T-cell (primary cell): ENCODE measurements around the gene PNPLA7. TPM values are rescaled to one million over a fixed set of nuclear protein-coding genes. Genes with fewer than 3 reads are reported as not detected.

ENCODE experiments used
- ATAC-seq, 4 experiments: fragments of 200-7000 bp in 3 of 4; fragments of 150-1000 bp in 1 of 4; cut with Tn5 transposase; replicated peaks in 1 of 4; 1 replicate in 3 of 4; 2 replicates in 1 of 4; pipeline ENCODE4 v1.10.0; 2021; ENCODE audit warnings: moderate library complexity in 3 of 4, mild to moderate bottlenecking in 2 of 4, moderate number of reproducible peaks in 1 of 4
- CTCF ChIA-PET, 2 donors: fragments of 300-600 bp; sonication (Branson Sonifier 250); formaldehyde crosslinking; loops; one replicate each; lab custom pipeline; 2022; ENCODE audit warnings: antibody characterized with exemption in 2 of 2; lab: Charles Lee
- POLR2A ChIA-PET, 2 donors: fragments of 300-600 bp; sonication (Branson Sonifier 250); formaldehyde crosslinking; loops; one replicate each; lab custom pipeline; 2022; ENCODE audit warnings: antibody characterized with exemption in 2 of 2; lab: Charles Lee
- DNase-seq, 35 experiments: peaks; one replicate each; pipeline versions ENCODE4 v3.0.0 to v3.0.0-alpha.2; 2013 to 2023
- H3K27ac ChIP-seq: one replicate; pipeline ENCODE4 v1.5.1; 2013; ENCODE audit warnings: low read length
- H3K27me3 ChIP-seq, 2 experiments: replicated peaks in 1 of 2; 1 replicate in 1 of 2; 2 replicates in 1 of 2; pipeline versions ENCODE4 v1.6.1 to v1.7.0; 2013; ENCODE audit warnings: low read length in 1 of 2, mixed read lengths in 1 of 2; ENCODE audit not compliant: control insufficient read depth in 2 of 2, insufficient read depth in 2 of 2; ENCODE audit errors: extremely low read depth in 1 of 2
- H3K36me3 ChIP-seq, 2 donors: 1 replicate in 1 of 2; 2 replicates in 1 of 2; pipeline versions ENCODE4 v1.6.1 to v1.7.0; 2013; ENCODE audit warnings: low read length in 1 of 2; ENCODE audit not compliant: control insufficient read depth in 2 of 2, insufficient read depth in 1 of 2; ENCODE audit errors: extremely low read depth in 1 of 2
- H3K4me1 ChIP-seq, 2 experiments: 1 replicate in 1 of 2; 2 replicates in 1 of 2; pipeline versions ENCODE4 v1.6.1 to v1.7.0; 2013; ENCODE audit warnings: low read length in 2 of 2, mixed read lengths in 1 of 2; ENCODE audit not compliant: insufficient read depth in 2 of 2, control insufficient read depth in 1 of 2; ENCODE audit errors: extremely low read depth in 1 of 2
- H3K4me3 ChIP-seq, 2 donors: 1 replicate in 1 of 2; 2 replicates in 1 of 2; pipeline versions ENCODE4 v1.5.1 to v1.7.0; 2013; ENCODE audit warnings: mild to moderate bottlenecking in 2 of 2, low read length in 1 of 2, moderate library complexity in 1 of 2; ENCODE audit not compliant: control insufficient read depth in 1 of 2; ENCODE audit errors: extremely low read depth in 1 of 2
- H3K9me3 ChIP-seq: 2 replicates; pipeline ENCODE4 v1.7.0; 2013
- H3K27ac Mint-ChIP-seq, 2 donors: one replicate each; pipeline ENCODE4 v1.8.0; 2020 to 2021; ENCODE audit warnings: mild to moderate bottlenecking in 2 of 2, mixed read lengths in 2 of 2
- H3K27me3 Mint-ChIP-seq, 2 donors: one replicate each; pipeline ENCODE4 v1.8.0; 2021 to 2022; ENCODE audit warnings: mixed read lengths in 2 of 2
- H3K36me3 Mint-ChIP-seq: one replicate; pipeline ENCODE4 v1.8.0; 2021; ENCODE audit warnings: mixed read lengths
- H3K4me1 Mint-ChIP-seq, 3 donors: one replicate each; pipeline ENCODE4 v1.8.0; 2020 to 2022; ENCODE audit warnings: mixed read lengths in 3 of 3, mild to moderate bottlenecking in 1 of 3
- H3K4me3 Mint-ChIP-seq, 3 donors: one replicate each; pipeline ENCODE4 v1.8.0; 2020 to 2022; ENCODE audit warnings: mild to moderate bottlenecking in 3 of 3, mixed read lengths in 3 of 3, moderate library complexity in 3 of 3
- H3K9me3 Mint-ChIP-seq, 3 donors: one replicate each; pipeline ENCODE4 v1.8.0; 2020 to 2022; ENCODE audit warnings: mixed read lengths in 3 of 3
- WGBS: methylation state at CpG from one replicate; pipeline ENCODE4 v1.1.5; 2013; ENCODE audit warnings: missing lambda C conversion rate; ENCODE audit not compliant: insufficient coverage; 5-methylcytosine and 5-hydroxymethylcytosine counted together
- total RNA-seq, 35 experiments: library from RNA in 6 of 35; stranded (reverse) in 6 of 35; fragments of 120-200 nt in 1 of 35; gene quantifications; one replicate each; pipeline versions ENCODE4 v1.2.1 to v1.2.4 and lab custom pipeline; 2013 to 2026

PNPLA7 gene
- total RNA-seq, 5 donors from 2014 or later (not counting 1 experiment from before 2014, with no cell fraction given) = 11.7 to 20.0 (median 15.6) TPM

DNA sequence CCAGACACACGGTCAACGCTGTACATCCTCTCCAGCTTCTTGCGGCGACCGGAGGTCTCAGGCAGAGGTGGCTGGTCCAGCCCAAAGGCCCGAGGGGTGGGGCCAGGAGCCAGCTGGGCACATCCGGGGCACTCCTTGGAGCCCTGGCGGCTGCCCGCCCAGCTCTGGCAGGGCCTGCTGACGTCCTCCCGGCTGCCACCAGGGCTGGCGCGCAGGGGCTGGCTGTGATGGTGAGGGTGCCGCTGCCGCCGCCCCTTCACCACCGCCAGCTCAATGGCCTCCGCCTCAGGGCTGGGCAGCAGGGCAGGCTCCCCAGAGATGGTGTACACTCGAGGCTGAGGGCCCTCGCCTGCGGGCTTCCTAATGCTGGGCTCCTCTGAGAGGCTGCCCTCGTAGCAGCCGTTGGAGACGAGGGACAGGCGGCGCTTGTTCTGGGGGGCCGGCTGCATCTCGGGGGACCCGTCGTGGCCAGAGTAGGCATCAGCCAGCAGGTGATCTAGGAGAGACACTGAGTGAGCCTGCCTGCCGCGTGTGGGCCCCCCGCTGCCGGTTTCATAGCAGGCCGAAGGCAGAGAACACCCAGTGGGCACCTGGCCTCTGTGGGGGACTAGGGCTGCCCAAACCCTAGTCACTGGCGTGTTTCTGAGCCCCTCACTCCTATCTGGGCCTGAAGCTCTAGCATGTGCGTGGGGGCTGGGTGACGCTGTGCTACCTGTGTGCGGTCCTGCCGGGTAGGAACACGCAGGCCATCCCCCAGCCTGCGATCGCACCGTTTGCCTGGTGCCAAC, 92.6 kb downstream of the PNPLA7 start:
- Histone ChIP-seq H3K36me3 (peaks cover 14 to 16% of the 10 kb centered on the region in 2 donors), H3K4me3 (no peak overlapping the region), H3K27ac (no peak overlapping the region), H3K9me3 (no peaks in the 10 kb centered on the region), H3K27me3 (peaks cover 0 to 3% of the 10 kb centered on the region in 2 experiments), H3K4me1 (peaks cover 38 to 85% of the 10 kb centered on the region in 2 experiments)
- peak in 1 of 35 experiments; percentile 5 for DNase-seq
- POLR2A ChIA-PET = interaction anchor here in 1 of 2 donors (0.5 kb wide), 1 partner anchor 87 kb away, joined by 3 read pairs; no protein-coding TSS in a partner anchor
- Mint-ChIP-seq H3K27ac (no peak overlapping the region), H3K4me3 (peak overlapping the region in 2 of 3 donors; percentile 43 to 48), H3K27me3 (no peaks in the 10 kb centered on the region), H3K4me1 (peaks cover 27 to 56% (median 43%) of the 10 kb centered on the region in 3 donors), H3K9me3 (no peaks in the 10 kb centered on the region), H3K36me3 (no peaks in the 10 kb centered on the region)
- CTCF ChIA-PET = no interaction called here
- WGBS = 96% methylated on average over 37 of the region's 44 CpGs
- no peak for ATAC-seq

- no peaks in the 10 kb centered on the region for H3K27me3 Mint-ChIP-seq
- ChIA-PET POLR2A (interaction anchor here in 1 of 2 donors (0.5 kb wide), 1 partner anchor 86 kb away, joined by 3 read pairs; no protein-coding TSS in a partner anchor), CTCF (no interaction called here)
- H3K4me3 Mint-ChIP-seq = peak overlapping the region in 2 of 3 donors; percentile 17 to 41
- Histone ChIP-seq H3K36me3 (peaks cover 14 to 16% of the 10 kb centered on the region in 2 donors), H3K9me3 (no peaks in the 10 kb centered on the region), H3K4me1 (peaks cover 40 to 85% of the 10 kb centered on the region in 2 experiments), H3K27me3 (peaks cover 0 to 3% of the 10 kb centered on the region in 2 experiments), H3K27ac (no peak overlapping the region), H3K4me3 (no peak overlapping the region)
- H3K36me3 Mint-ChIP-seq = no peaks in the 10 kb centered on the region
- H3K27ac Mint-ChIP-seq = no peak overlapping the region
- H3K4me1 Mint-ChIP-seq = peaks cover 32 to 60% (median 43%) of the 10 kb centered on the region in 3 donors
- no peak for ATAC-seq
- 97% methylated on average over 8 of the region's 10 CpGs for WGBS
- no peaks in the 10 kb centered on the region for H3K9me3 Mint-ChIP-seq
- DNase-seq = no peak
Observed at GRCh38 chr9:137456864-137457405, 93.3 kb downstream of the PNPLA7 start.

DNA sequence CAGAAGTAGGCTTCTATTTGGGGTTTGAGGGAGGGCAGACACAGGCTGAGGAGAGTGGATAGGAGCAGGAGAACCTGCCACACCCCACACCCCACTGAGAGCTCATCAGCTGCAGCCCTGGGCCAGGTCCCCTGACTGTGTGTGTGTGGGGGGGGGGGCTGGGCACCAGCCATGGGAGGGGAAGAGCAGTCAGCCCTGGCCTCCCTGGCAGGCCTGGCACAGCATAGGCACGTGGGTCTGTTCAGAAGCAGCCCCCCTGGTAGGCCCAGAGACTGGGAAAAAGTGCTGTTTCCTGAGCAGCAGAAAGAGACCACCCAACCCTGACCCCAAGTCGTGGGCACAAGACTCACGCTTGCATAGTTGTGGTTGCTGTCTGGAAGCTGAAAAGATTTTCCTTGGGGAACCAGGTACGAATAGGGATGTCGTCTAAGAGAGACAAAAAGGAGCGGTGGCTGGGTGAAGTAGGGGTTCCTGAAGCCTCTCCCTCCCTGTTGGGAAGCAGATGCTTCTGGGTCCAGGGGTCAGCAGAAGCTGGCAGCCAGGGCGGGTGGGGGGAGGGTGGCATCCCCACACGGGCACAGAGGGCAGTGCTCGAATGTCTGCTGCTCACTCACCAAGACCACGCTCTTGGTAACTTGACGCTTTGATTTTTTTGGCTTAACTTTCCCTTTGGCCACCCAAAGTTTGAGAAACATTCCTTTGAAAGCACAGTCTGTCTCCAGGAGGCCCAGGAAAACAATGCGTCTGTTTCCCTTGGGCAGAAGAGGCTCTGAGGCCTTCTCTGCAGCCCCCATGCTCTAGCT, 93.9 kb downstream of the PNPLA7 start:
- peaks cover 38 to 83% of the 10 kb centered on the region in 2 experiments for H3K4me1 ChIP-seq
- H3K4me3 ChIP-seq = no peak overlapping the region
- Mint-ChIP-seq H3K27ac (no peak overlapping the region), H3K4me3 (peak overlapping the region in 2 of 3 donors; percentile 17 to 41), H3K27me3 (no peaks in the 10 kb centered on the region), H3K9me3 (no peaks in the 10 kb centered on the region), H3K36me3 (no peaks in the 10 kb centered on the region), H3K4me1 (peaks cover 37 to 59% (median 43%) of the 10 kb centered on the region in 3 donors)
- H3K27me3 ChIP-seq = peaks cover 0 to 3% of the 10 kb centered on the region in 2 experiments
- DNase-seq = no peak
- CTCF ChIA-PET = interaction anchor here in 1 of 2 donors (0.7 kb wide), 1 partner anchor 9 kb away, joined by 4 read pairs; no protein-coding TSS in a partner anchor
- 97% methylated on average over 9 of the region's 12 CpGs for WGBS
- no peak for ATAC-seq
- H3K27ac ChIP-seq = no peak overlapping the region
- no peaks in the 10 kb centered on the region for H3K9me3 ChIP-seq
- POLR2A ChIA-PET = no interaction called here
- H3K36me3 ChIP-seq = peaks cover 14 to 16% of the 10 kb centered on the region in 2 donors

DNA sequence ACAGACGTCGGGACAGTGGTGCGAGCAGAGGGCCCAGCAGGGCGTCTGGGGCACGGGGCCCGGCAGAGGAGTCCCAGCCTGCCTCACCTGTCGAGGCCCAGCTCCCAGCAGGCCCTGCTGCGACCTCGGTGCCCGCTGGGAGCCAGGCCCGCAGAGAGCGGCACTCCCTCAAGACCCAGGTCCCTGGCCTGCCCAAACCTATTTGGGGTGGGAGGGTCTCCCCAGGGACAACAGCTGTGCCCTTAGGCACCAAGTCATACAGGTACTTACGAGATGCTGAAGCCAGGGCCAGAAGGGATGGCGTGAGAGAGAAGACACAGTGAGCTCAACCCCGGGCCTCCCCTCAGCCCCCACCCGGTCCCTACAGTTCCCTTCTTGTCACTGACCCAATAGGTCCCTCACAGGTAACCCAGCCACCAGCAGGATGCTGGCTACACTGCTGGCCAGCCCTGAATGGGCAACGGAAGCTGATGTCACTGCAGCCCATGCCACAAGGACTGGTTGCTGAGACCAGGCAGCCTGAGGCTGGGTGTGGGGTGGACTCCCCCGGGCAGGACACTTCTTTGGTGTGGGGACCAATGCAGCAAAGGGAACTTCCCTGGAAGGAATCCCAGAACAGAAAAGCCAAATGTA, 94.7 kb downstream of the PNPLA7 start:
- H3K9me3 Mint-ChIP-seq = no peaks in the 10 kb centered on the region
- no peak overlapping the region for H3K4me3 ChIP-seq
- no peak overlapping the region for H3K27ac ChIP-seq
- H3K9me3 ChIP-seq = no peaks in the 10 kb centered on the region
- peaks cover 35 to 81% of the 10 kb centered on the region in 2 experiments for H3K4me1 ChIP-seq
- no peak for ATAC-seq
- no peak overlapping the region for H3K27ac Mint-ChIP-seq
- no peaks in the 10 kb centered on the region for H3K36me3 Mint-ChIP-seq
- 98% methylated on average over 15 of the region's 18 CpGs for WGBS
- peaks cover 36 to 56% (median 38%) of the 10 kb centered on the region in 3 donors for H3K4me1 Mint-ChIP-seq
- no peak for DNase-seq
- ChIA-PET POLR2A (no interaction called here), CTCF (no interaction called here)
- H3K27me3 ChIP-seq = peaks cover 0 to 3% of the 10 kb centered on the region in 2 experiments
- H3K27me3 Mint-ChIP-seq = no peaks in the 10 kb centered on the region
- H3K36me3 ChIP-seq = peaks cover 14 to 16% of the 10 kb centered on the region in 2 donors
- H3K4me3 Mint-ChIP-seq = peak overlapping the region in 1 of 3 donors; percentile 73

- POLR2A ChIA-PET = no interaction called here
- no peak overlapping the region for H3K27ac ChIP-seq
Observed at GRCh38 chr9:137454597-137455358, 95.4 kb downstream of the PNPLA7 start.

More at GRCh38 chr9:137454597-137455358, 95.4 kb downstream of the PNPLA7 start:
- Histone ChIP-seq H3K4me3 (peak overlapping the region; percentile 39 to 59), H3K9me3 (no peaks in the 10 kb centered on the region), H3K36me3 (peaks cover 14 to 16% of the 10 kb centered on the region in 2 donors), H3K27me3 (peaks cover 0 to 3% of the 10 kb centered on the region in 2 experiments), H3K4me1 (peaks cover 33 to 81% of the 10 kb centered on the region in 2 experiments)
- Mint-ChIP-seq H3K27me3 (no peaks in the 10 kb centered on the region), H3K9me3 (no peaks in the 10 kb centered on the region), H3K4me3 (peak overlapping the region; percentile 54 to 73 (median 60)), H3K27ac (peak overlapping the region; percentile 31 to 66), H3K4me1 (peaks cover 35 to 54% (median 40%) of the 10 kb centered on the region in 3 donors), H3K36me3 (no peaks in the 10 kb centered on the region)
- DNase-seq = peak in 2 of 35 experiments; percentile 2 to 3
- no peak for ATAC-seq
- 91% methylated on average over 20 of the region's 30 CpGs for WGBS
- CTCF ChIA-PET = no interaction called here
